ENCODE measurements around the gene CHST5.

DNA sequence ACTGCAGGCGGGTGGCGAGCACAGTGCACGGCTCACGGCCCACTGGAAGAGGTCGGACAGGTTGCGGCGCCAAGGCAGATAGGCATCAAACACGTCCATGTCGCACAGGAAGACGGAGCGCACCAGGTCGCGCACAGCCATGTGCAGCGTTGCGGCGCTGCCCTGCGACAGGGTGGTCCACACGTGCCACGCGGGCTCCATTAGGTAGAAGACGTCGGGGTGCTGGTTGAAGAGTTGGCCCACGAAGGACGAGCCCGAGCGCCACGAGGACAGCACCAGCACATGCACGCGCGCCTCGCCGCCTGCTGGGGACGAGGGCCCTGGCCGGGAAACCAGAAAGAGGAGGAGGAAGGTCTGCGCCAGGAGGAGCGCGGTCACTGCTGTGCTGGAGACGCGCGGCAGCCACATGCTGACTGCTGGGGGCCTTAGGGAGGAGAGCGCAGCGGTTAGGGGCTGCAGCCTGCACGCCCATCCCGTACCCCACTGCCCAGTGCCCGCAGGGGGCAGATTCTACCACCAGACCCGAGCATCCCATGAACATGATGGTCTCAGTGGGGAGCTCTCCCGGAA lies 56.4 kb downstream of the CHST5 start:
- TF ChIP-seq, protein P1, sequence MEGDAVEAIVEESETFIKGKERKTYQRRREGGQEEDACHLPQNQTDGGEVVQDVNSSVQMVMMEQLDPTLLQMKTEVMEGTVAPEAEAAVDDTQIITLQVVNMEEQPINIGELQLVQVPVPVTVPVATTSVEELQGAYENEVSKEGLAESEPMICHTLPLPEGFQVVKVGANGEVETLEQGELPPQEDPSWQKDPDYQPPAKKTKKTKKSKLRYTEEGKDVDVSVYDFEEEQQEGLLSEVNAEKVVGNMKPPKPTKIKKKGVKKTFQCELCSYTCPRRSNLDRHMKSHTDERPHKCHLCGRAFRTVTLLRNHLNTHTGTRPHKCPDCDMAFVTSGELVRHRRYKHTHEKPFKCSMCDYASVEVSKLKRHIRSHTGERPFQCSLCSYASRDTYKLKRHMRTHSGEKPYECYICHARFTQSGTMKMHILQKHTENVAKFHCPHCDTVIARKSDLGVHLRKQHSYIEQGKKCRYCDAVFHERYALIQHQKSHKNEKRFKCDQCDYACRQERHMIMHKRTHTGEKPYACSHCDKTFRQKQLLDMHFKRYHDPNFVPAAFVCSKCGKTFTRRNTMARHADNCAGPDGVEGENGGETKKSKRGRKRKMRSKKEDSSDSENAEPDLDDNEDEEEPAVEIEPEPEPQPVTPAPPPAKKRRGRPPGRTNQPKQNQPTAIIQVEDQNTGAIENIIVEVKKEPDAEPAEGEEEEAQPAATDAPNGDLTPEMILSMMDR (optimal IDR thresholded peaks at IDR 0.05 in 1 of 3, IDR thresholded peaks at IDR 0.05 in 1 of 3, conservative IDR thresholded peaks at IDR 0.05 in 1 of 3; ENCODE audit: extremely low read depth in 1 of 3, insufficient read depth in 2 of 3, low read length in 3 of 3), result no peak
- TF ChIP-seq EZH2 (IDR thresholded peaks at IDR 0.05; ENCODE audit: low read length), result no peak
